Stimulated activated CD8-positive, alpha-beta memory T cell treated with anti-CD3 and anti-CD28 coated beads, Interleukin-2, amount 100 ng/mL, for 48 hours (primary cell): ENCODE measurements around the gene SF3B5.
"Not testable (repeated sequence)": the region's sequence is repeated elsewhere in the genome, so short reads cannot be mapped to it uniquely, and the experiment has no call there.

ENCODE experiments used
- DNase-seq, 2 donors: peaks; one replicate each; pipeline ENCODE4 v3.0.0-alpha.2; 2020; ENCODE audit warnings: low read depth in 2 of 2

Gene SF3B5

GRCh38 chr6:144063744-144064401 is 31.5 kb downstream of the SF3B5 start:
- peak; percentile 86 to 89 for DNase-seq

GRCh38 chr6:144063246-144063743 is 32.1 kb downstream of the SF3B5 start:
- DNase-seq: no peak

GRCh38 chr6:144062786-144063185 is 32.6 kb downstream of the SF3B5 start:
- DNase-seq: no peak

- no peak for DNase-seq
Observed at GRCh38 chr6:144059139-144059538, 36.2 kb downstream of the SF3B5 start.

- no peak for DNase-seq
Observed at GRCh38 chr6:144055121-144055931, 40.0 kb downstream of the SF3B5 start.

- no peak for DNase-seq
Observed at GRCh38 chr6:144053601-144054000, 41.8 kb downstream of the SF3B5 start.

- DNase-seq: no peak
Observed at GRCh38 chr6:144052488-144052887, 42.9 kb downstream of the SF3B5 start.

GRCh38 chr6:144049386-144049785 is 46.0 kb downstream of the SF3B5 start:
- DNase-seq: no peak

- DNase-seq: no peak
Observed at GRCh38 chr6:144047688-144048087, 47.7 kb downstream of the SF3B5 start.

GRCh38 chr6:144046672-144047071 is 48.7 kb downstream of the SF3B5 start:
- not testable (repeated sequence) for DNase-seq

- not testable (repeated sequence) for DNase-seq
Observed at GRCh38 chr6:144044989-144045388, 50.4 kb downstream of the SF3B5 start.
